CD4-positive, alpha-beta T cell treated with Interleukin-6 at 100 ng/mL for 8 hours (primary cell): ENCODE data around the gene PHACTR4.
"Not testable (repeated sequence)": the region's sequence is repeated elsewhere in the genome, so short reads cannot be mapped to it uniquely, and the experiment has no call there.

ENCODE experiments used
- DNase-seq: peaks from one replicate; pipeline ENCODE4 v3.0.0-alpha.2; 2020; ENCODE audit warnings: mixed read lengths, low spot score

The PHACTR4 gene

GRCh38 chr1:28525002-28525642, 155.6 kb downstream of the PHACTR4 start:
- DNase-seq: not testable (repeated sequence)

DNA sequence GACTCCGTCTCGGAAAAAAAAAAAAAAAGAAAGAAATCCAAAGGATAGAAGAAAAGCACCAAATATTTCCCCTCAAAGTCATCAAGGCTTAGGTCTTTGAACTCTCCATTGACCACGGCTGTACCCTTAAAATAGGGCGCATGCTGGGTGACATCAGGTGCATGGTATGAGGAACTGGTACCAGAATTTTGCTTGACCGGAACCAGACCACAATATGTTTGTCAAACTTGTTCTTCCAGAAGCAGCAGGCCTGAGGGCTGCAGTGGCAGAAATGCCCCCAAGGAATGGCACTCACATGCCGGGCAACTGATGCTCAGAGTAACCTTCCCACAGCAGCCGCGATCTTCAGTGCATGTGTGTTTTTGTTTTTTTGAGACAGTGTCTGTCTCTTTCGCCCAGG, 157.3 kb downstream of the PHACTR4 start:
- DNase-seq: no peak

GRCh38 chr1:28530456-28530855, 160.9 kb downstream of the PHACTR4 start:
- no peak for DNase-seq

DNA sequence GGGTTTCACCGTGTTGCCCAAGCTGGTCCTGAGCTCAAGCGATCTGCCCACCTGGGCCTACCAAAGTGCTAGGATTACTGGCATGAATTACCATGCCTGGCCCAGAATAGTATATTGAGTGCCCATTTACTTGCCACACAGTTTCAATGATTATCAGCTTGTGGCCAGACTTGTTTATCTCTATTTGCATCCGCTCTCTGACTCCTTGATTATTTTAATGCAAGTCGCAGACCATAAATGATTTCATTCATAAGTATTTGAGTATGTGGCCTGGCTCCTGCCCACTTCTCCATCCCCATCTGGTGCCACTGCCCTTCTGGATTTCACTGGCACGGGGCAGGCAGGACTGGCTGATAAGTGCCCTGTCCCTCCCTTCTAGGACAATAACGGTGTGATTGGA, 165.1 kb downstream of the PHACTR4 start:
- no peak for DNase-seq

DNA sequence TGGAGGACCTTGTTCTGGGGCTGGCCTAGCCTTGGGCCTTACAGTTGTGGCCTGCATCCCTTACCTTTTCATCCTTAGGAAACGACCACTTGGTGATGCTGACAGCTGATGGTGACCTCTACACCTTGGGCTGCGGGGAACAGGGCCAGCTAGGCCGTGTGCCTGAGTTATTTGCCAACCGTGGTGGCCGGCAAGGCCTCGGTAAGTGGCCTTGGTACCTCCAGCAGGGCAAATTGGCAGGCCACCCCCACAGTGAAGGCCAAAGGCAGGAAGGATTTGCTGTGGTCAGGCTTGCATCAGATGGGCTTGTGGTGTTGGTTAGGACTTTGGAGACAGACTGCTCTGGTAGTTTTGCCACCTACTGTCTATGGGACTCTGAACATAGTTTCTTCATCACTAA, 165.6 kb downstream of the PHACTR4 start:
- DNase-seq: no peak

DNA sequence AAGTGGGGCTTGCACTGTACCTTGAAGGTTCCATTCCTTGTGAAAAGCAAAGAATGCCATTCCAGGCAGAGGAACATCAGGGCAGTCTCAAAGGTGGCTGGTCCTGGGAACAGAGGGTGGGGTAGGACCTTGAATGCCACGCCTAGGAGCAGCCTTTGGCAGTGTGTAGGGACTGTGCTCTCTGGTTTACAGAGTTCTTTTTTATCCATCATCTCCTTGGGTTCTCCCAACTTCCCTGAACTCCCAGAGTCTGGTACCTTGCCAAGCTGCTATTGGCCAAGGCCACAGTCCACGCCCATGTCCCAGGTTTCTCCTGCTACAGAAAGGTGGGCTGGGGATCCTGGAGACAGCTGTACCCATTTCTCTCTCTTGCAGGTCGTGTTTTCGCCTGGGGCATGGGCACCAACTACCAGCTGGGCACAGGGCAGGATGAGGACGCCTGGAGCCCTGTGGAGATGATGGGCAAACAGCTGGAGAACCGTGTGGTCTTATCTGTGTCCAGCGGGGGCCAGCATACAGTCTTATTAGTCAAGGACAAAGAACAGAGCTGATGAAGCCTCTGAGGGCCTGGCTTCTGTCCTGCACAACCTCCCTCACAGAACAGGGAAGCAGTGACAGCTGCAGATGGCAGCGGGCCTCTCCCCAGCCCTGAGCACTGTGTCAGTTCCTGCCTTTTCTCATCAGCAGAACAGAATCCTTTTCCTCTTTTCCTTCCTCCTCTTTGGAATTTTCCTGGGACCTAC, 168.1 kb downstream of the PHACTR4 start:
- no peak for DNase-seq

GRCh38 chr1:28538286-28538685, 168.7 kb downstream of the PHACTR4 start:
- DNase-seq: no peak

GRCh38 chr1:28540651-28541050, 171.1 kb downstream of the PHACTR4 start:
- no peak for DNase-seq

DNA sequence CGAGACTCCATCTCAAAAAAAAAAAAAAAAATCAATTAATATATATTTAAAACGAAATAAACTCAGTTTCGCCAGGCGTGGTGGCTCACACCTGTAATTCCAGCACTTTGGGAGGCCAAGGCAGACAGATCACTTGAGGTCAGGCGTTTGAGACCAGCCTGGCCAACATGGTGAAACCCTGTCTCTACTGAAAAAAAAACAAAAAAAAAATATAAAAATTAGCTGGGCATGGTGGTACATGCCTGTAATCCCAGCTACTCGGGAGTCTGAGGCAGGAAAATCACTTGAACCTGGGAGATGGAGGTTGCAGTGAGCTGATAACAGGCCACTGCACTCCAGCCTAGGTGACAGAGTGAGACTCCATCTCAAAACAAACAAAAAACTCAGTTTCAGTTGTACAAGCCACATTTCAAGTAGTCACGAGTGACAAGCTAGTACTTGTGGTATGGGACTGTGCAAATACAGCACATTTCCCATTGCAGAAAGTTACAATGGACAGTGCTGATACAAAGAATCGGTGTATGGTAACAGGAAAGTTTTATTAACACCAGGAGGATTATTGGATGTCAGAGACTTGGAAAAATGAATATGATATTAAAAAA, 172.0 kb downstream of the PHACTR4 start:
- not testable (repeated sequence) for DNase-seq

GRCh38 chr1:28545246-28545628, 175.7 kb downstream of the PHACTR4 start:
- no peak for DNase-seq

- DNase-seq: no peak
Measured at GRCh38 chr1:28548318-28548717, 178.8 kb downstream of the PHACTR4 start.
